Hepatocyte (in vitro differentiated cells): ENCODE data around the gene PVR.

ENCODE experiments used
- CTCF ChIP-seq: fragments of 200-600 bp; sonication (generic); IDR thresholded peaks from 2 replicates; pipeline ENCODE4 v1.5.1; 2016; ENCODE audit warnings: antibody characterized with exemption, mild to moderate bottlenecking; ENCODE audit not compliant: poor library complexity
- EZH2 ChIP-seq: fragments of 200-600 bp; sonication (generic); IDR thresholded peaks from 2 replicates; pipeline ENCODE4 v1.6.1; 2016; ENCODE audit warnings: antibody characterized with exemption, mild to moderate bottlenecking, borderline replicate concordance
- EZH2phosphoT487 ChIP-seq: fragments of 200-600 bp; sonication (generic); IDR thresholded peaks from one replicate; pipeline ENCODE4 v1.6.1; 2018; ENCODE audit warnings: antibody characterized with exemption, mild to moderate bottlenecking, low read depth, moderate library complexity; ENCODE audit not compliant: unreplicated experiment, severe bottlenecking

DNA sequence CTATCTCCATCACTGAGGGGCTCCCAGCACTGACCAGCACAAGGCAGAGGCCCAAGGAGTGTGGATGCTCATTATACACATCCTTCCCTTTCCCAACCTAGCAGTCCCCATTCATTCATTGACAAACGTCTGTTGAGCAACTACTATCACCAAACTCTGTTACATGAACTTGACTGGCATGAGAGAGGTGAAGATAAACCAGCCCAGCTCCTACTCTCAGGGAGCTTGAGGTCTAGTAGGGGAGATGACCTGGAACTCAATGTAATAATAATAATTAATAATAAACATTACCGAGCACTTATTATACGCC, 46.4 kb downstream of the PVR start:
- TF ChIP-seq CTCF = no peak
- no peak for TF ChIP-seq EZH2
- no peak for TF ChIP-seq EZH2phosphoT487
